ENCODE measurements around the gene WDFY4. TPM values are rescaled to one million over a fixed set of nuclear protein-coding genes. Genes with fewer than 3 reads are reported as not detected.

The WDFY4 gene
- total and polyA plus RNA-seq, 2 experiments from 2014 or later: 0.14 TPM; not detected in 1

DNA sequence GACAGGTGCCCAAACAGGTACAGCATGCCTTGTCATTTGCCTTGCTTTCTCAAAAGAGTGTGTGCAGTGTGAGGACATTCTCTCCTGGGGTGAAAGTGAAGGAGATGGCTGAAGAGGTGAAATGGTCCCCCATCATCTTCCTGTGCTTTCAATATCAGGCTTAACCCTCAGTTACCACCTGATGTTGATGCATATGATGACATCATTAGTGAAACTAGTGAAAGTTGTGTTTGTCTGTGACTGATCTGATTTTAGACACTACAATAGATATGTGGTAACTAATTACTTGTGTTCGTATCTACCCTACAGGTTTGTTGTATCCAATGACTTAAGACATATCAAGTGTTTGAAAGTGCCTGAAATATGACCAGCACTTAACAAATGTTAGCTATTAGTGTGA is 279.4 kb downstream of the WDFY4 start (continued):
- TF ChIP-seq, protein P1, sequence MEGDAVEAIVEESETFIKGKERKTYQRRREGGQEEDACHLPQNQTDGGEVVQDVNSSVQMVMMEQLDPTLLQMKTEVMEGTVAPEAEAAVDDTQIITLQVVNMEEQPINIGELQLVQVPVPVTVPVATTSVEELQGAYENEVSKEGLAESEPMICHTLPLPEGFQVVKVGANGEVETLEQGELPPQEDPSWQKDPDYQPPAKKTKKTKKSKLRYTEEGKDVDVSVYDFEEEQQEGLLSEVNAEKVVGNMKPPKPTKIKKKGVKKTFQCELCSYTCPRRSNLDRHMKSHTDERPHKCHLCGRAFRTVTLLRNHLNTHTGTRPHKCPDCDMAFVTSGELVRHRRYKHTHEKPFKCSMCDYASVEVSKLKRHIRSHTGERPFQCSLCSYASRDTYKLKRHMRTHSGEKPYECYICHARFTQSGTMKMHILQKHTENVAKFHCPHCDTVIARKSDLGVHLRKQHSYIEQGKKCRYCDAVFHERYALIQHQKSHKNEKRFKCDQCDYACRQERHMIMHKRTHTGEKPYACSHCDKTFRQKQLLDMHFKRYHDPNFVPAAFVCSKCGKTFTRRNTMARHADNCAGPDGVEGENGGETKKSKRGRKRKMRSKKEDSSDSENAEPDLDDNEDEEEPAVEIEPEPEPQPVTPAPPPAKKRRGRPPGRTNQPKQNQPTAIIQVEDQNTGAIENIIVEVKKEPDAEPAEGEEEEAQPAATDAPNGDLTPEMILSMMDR (conservative IDR thresholded peaks at IDR 0.05; ENCODE audit: low read depth in 2 of 2): no peak
- TF ChIP-seq STAT1 (IDR thresholded peaks at IDR 0.05; ENCODE audit: unreplicated experiment): no peak
- TF ChIP-seq REST (IDR thresholded peaks at IDR 0.05; ENCODE audit: unreplicated experiment): no peak
- no peak for TF ChIP-seq CREB1 (CRISPR knock-in tag; IDR thresholded peaks at IDR 0.05; ENCODE audit: low read depth)
- no peak for TF ChIP-seq EZH2phosphoT487 (IDR thresholded peaks at IDR 0.05; ENCODE audit: unreplicated experiment)
- no peak for TF ChIP-seq EZH2 (IDR thresholded peaks at IDR 0.05; ENCODE audit: low read depth, unreplicated experiment)

DNA sequence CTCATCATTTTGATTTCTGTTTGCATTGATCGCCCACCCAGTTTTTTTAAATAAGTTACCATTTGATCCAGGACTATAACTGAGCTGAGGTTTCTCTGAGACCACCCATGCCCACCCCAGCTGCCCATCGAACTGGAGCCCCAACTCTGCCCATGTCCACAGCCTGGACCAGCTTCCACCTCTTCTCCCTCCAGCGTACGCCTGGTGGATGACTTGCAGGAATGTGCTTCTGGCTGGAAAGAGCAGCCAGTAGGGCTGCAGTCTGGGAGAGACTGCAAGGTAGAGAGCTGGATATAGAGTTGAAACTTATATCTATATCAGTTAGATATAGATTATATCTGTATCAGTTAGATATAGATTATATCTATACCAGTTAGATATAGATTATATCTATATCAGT is 280.8 kb downstream of the WDFY4 start:
- no peak for DNase-seq (ENCODE audit: low spot score)
- Histone ChIP-seq H3K36me3 (ENCODE audit: insufficient read depth) (no peaks in the 10 kb centered on the region), H3K27me3 (ENCODE audit: insufficient read depth) (no peaks in the 10 kb centered on the region), H3K27ac (ENCODE audit: low read depth) (no peak overlapping the region), H3K4me3 (no peak overlapping the region), H2AFZ (no peak overlapping the region), H3K4me2 (no peak overlapping the region), H3K4me1 (ENCODE audit: insufficient read depth) (no peaks in the 10 kb centered on the region), H4K20me1 (replicated peaks; ENCODE audit: insufficient read depth) (no peaks in the 10 kb centered on the region), H3K9me2 (ENCODE audit: insufficient read depth) (no peaks in the 10 kb centered on the region), H3F3A (replicated peaks; ENCODE audit: low read depth) (no peaks in the 10 kb centered on the region), H3K79me2 (replicated peaks; ENCODE audit: insufficient read depth) (no peaks in the 10 kb centered on the region)
- Mint-ChIP-seq H3K4me1 (no peaks in the 10 kb centered on the region), H3K27me3 (ENCODE audit: insufficient read depth, low read depth, poor library complexity) (peaks cover 8% of the 10 kb centered on the region), H3K36me3 (ENCODE audit: low read depth) (no peaks in the 10 kb centered on the region), H3K9me3 (peaks cover 2% of the 10 kb centered on the region; the same call in 1 of the 3 replicates), H3K27ac (no peak overlapping the region), H3K4me3 (no peak overlapping the region)
- ATAC-seq: no peak
- TF ChIP-seq ETS1 (IDR thresholded peaks at IDR 0.05): no peak
- TF ChIP-seq, protein P1 (conservative IDR thresholded peaks at IDR 0.05; ENCODE audit: low read depth in 2 of 2): no peak
- TF ChIP-seq EZH2 (IDR thresholded peaks at IDR 0.05; ENCODE audit: low read depth, unreplicated experiment): no peak
- TF ChIP-seq, protein P2, sequence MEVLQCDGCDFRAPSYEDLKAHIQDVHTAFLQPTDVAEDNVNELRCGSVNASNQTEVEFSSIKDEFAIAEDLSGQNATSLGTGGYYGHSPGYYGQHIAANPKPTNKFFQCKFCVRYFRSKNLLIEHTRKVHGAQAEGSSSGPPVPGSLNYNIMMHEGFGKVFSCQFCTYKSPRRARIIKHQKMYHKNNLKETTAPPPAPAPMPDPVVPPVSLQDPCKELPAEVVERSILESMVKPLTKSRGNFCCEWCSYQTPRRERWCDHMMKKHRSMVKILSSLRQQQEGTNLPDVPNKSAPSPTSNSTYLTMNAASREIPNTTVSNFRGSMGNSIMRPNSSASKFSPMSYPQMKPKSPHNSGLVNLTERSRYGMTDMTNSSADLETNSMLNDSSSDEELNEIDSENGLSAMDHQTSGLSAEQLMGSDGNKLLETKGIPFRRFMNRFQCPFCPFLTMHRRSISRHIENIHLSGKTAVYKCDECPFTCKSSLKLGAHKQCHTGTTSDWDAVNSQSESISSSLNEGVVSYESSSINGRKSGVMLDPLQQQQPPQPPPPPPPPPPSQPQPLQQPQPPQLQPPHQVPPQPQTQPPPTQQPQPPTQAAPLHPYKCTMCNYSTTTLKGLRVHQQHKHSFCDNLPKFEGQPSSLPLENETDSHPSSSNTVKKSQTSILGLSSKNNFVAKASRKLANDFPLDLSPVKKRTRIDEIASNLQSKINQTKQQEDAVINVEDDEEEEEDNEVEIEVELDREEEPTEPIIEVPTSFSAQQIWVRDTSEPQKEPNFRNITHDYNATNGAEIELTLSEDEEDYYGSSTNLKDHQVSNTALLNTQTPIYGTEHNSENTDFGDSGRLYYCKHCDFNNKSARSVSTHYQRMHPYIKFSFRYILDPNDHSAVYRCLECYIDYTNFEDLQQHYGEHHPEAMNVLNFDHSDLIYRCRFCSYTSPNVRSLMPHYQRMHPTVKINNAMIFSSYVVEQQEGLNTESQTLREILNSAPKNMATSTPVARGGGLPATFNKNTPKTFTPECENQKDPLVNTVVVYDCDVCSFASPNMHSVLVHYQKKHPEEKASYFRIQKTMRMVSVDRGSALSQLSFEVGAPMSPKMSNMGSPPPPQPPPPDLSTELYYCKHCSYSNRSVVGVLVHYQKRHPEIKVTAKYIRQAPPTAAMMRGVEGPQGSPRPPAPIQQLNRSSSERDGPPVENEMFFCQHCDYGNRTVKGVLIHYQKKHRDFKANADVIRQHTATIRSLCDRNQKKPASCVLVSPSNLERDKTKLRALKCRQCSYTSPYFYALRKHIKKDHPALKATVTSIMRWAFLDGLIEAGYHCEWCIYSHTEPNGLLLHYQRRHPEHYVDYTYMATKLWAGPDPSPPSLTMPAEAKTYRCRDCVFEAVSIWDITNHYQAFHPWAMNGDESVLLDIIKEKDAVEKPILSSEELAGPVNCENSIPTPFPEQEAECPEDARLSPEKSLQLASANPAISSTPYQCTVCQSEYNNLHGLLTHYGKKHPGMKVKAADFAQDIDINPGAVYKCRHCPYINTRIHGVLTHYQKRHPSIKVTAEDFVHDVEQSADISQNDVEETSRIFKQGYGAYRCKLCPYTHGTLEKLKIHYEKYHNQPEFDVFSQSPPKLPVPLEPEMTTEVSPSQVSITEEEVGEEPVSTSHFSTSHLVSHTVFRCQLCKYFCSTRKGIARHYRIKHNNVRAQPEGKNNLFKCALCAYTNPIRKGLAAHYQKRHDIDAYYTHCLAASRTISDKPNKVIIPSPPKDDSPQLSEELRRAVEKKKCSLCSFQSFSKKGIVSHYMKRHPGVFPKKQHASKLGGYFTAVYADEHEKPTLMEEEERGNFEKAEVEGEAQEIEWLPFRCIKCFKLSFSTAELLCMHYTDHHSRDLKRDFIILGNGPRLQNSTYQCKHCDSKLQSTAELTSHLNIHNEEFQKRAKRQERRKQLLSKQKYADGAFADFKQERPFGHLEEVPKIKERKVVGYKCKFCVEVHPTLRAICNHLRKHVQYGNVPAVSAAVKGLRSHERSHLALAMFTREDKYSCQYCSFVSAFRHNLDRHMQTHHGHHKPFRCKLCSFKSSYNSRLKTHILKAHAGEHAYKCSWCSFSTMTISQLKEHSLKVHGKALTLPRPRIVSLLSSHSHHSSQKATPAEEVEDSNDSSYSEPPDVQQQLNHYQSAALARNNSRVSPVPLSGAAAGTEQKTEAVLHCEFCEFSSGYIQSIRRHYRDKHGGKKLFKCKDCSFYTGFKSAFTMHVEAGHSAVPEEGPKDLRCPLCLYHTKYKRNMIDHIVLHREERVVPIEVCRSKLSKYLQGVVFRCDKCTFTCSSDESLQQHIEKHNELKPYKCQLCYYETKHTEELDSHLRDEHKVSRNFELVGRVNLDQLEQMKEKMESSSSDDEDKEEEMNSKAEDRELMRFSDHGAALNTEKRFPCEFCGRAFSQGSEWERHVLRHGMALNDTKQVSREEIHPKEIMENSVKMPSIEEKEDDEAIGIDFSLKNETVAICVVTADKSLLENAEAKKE (CRISPR knock-in tag; IDR thresholded peaks at IDR 0.05): no peak
